A549 (cell line): ENCODE measurements around the gene VLDLR. TPM values are rescaled to one million over a fixed set of nuclear protein-coding genes. Genes with fewer than 3 reads are reported as not detected.

Experiments used
- ATAC-seq, 2 experiments: fragments of 200-7000 bp in 1 of 2; fragments of >200 bp in 1 of 2; cut with Nextera tagmentation in 1 of 2; cut with Tn5 transposase in 1 of 2; 3 replicates each; pipeline versions ENCODE4 v1.8.0 to v1.9.1; 2018 to 2020; ENCODE audit warnings: mild to moderate bottlenecking in 1 of 2, moderate library complexity in 1 of 2
- CTCF ChIA-PET: fragments of 300-600 bp; sonication (Branson Sonifier 250); formaldehyde crosslinking; extraction: SDS; loops from one replicate; lab custom pipeline; 2021; ENCODE audit warnings: antibody characterized with exemption, inconsistent platforms; lab: Yijun Ruan, JAX
- POLR2A ChIA-PET: fragments of 350-600 bp; formaldehyde crosslinking; extraction: SDS; loops from one replicate; lab custom pipeline; 2021; ENCODE audit warnings: antibody characterized with exemption, inconsistent platforms; lab: Yijun Ruan, JAX
- DNase-seq, 2 experiments: peaks; one replicate each; pipeline versions ENCODE4 v3.0.0 to v3.0.0-alpha.2; 2011 to 2016; ENCODE audit warnings: low read depth in 1 of 2, low spot score in 1 of 2
- FAIRE-seq: peaks from 2 replicates; lab custom pipeline; 2011; peaks lifted over from hg19 to GRCh38; lab: Jason Lieb, UNC
- H3K27ac ChIP-seq, 2 experiments: fragments of >200 bp; sonication (Bioruptor Twin); formaldehyde crosslinking; 3 replicates each; pipeline ENCODE4 v1.5.1; 2016 to 2017
- H3K4me1 ChIP-seq: fragments of >200 bp; sonication (Bioruptor Twin); formaldehyde crosslinking; 3 replicates; pipeline ENCODE4 v1.6.1; 2016
- H3K4me2 ChIP-seq: fragments of >200 bp; sonication (Bioruptor Twin); formaldehyde crosslinking; 3 replicates; pipeline ENCODE4 v1.6.1; 2016
- H3K4me3 ChIP-seq: fragments of >200 bp; sonication (Bioruptor Twin); formaldehyde crosslinking; 3 replicates; pipeline ENCODE4 v1.5.1; 2016
- H3K9me3 ChIP-seq: fragments of >200 bp; sonication (Bioruptor Twin); formaldehyde crosslinking; 3 replicates; pipeline ENCODE4 v1.6.1; 2016
- BHLHE40 ChIP-seq: IDR thresholded peaks from 2 replicates; pipeline ENCODE4 v1.6.1; 2012; ENCODE audit warnings: low read depth, low read length, inconsistent platforms
- E2F6 ChIP-seq: IDR thresholded peaks from 2 replicates; pipeline ENCODE4 v1.6.1; 2012; ENCODE audit warnings: low read depth, borderline replicate concordance
- EHF ChIP-seq: fragments of 250-450 bp; sonication (Bioruptor Pico); IDR thresholded peaks from 2 replicates; pipeline ENCODE4 v1.5.0; 2020; ENCODE audit warnings: mild to moderate bottlenecking
- EHMT2 ChIP-seq: fragments of 200-600 bp; sonication (generic); IDR thresholded peaks from 2 replicates; pipeline ENCODE4 v1.6.1; 2016; ENCODE audit warnings: antibody characterized with exemption, low read depth, mild to moderate bottlenecking, moderate library complexity
- FOSB ChIP-seq: fragments of 250-450 bp; sonication (Bioruptor Pico); IDR thresholded peaks from 2 replicates; pipeline ENCODE4 v1.5.0; 2020; ENCODE audit warnings: mild to moderate bottlenecking, moderate library complexity
- FOSL2 ChIP-seq, 2 experiments: fragments of 450-650 bp in 1 of 2; fragments of >200 bp in 1 of 2; sonication (Bioruptor Twin) in 1 of 2; formaldehyde crosslinking; IDR thresholded peaks; 2 replicates each; pipeline versions ENCODE4 v1.5.0 to v1.6.1; 2016 to 2020; ENCODE audit warnings: mild to moderate bottlenecking in 1 of 2, moderate library complexity in 1 of 2
- FOXS1 ChIP-seq: fragments of 250-450 bp; sonication (Bioruptor Pico); IDR thresholded peaks from 2 replicates; pipeline ENCODE4 v1.5.0; 2020; ENCODE audit warnings: mild to moderate bottlenecking, moderate library complexity
- GATA3 ChIP-seq: IDR thresholded peaks from 2 replicates; pipeline ENCODE4 v1.6.1; 2012; ENCODE audit warnings: borderline replicate concordance
- HDAC2 ChIP-seq: fragments of 200-600 bp; sonication (generic); IDR thresholded peaks from 2 replicates; pipeline ENCODE4 v1.6.1; 2016
- HEYL ChIP-seq: fragments of 250-450 bp; sonication (Bioruptor Pico); IDR thresholded peaks from 2 replicates; pipeline ENCODE4 v1.8.0; 2021; ENCODE audit warnings: mild to moderate bottlenecking, moderate library complexity
- HOXB13 ChIP-seq: fragments of 250-450 bp; sonication (Bioruptor Pico); IDR thresholded peaks from 2 replicates; pipeline ENCODE4 v1.5.0; 2020; ENCODE audit warnings: low read depth, mild to moderate bottlenecking, moderate library complexity
- JUNB ChIP-seq: fragments of >200 bp; sonication (Bioruptor Twin); formaldehyde crosslinking; IDR thresholded peaks from 2 replicates; pipeline ENCODE4 v1.6.1; 2016
- KDM1A ChIP-seq: fragments of 200-600 bp; sonication (generic); IDR thresholded peaks from 2 replicates; pipeline ENCODE4 v1.6.1; 2016; ENCODE audit warnings: low read depth, mild to moderate bottlenecking
- KDM5A ChIP-seq: fragments of 200-600 bp; sonication (generic); IDR thresholded peaks from 2 replicates; pipeline ENCODE4 v1.6.1; 2016; ENCODE audit warnings: antibody characterized with exemption, mild to moderate bottlenecking
- MAX ChIP-seq: IDR thresholded peaks from 2 replicates; pipeline ENCODE4 v1.6.1; 2012
- MYC ChIP-seq: IDR thresholded peaks from 2 replicates; pipeline ENCODE4 v1.6.1; 2012; ENCODE audit warnings: mild to moderate bottlenecking, inconsistent platforms, low read length, improper control_type of control experiment, borderline replicate concordance
- NFE2L2 ChIP-seq: fragments of 150-350 bp; conservative IDR thresholded peaks from 2 replicates; pipeline ENCODE4 v1.6.1; 2014; ENCODE audit warnings: low read length
- NPAS2 ChIP-seq: fragments of 250-450 bp; sonication (Bioruptor Pico); IDR thresholded peaks from 2 replicates; pipeline ENCODE4 v1.8.0; 2022; ENCODE audit warnings: mild to moderate bottlenecking, moderate library complexity, borderline replicate concordance
- NR3C1 ChIP-seq: fragments of >200 bp; sonication (Bioruptor Twin); formaldehyde crosslinking; IDR thresholded peaks from 3 replicates; pipeline ENCODE4 v1.6.1; 2017
- POLR2A ChIP-seq: IDR thresholded peaks from 2 replicates; pipeline ENCODE4 v1.6.1; 2012; ENCODE audit warnings: mild to moderate bottlenecking, low read length
- RARB ChIP-seq: fragments of 250-450 bp; sonication (Bioruptor Pico); IDR thresholded peaks from 2 replicates; pipeline ENCODE4 v1.8.0; 2021; ENCODE audit warnings: mild to moderate bottlenecking, moderate library complexity
- RFX5 ChIP-seq: fragments of 450-650 bp; IDR thresholded peaks from 2 replicates; pipeline ENCODE4 v1.7.1; 2014; ENCODE audit warnings: antibody characterized with exemption, mild to moderate bottlenecking, moderate library complexity
- RNF2 ChIP-seq: fragments of 200-600 bp; sonication (generic); IDR thresholded peaks from 2 replicates; pipeline ENCODE4 v1.6.1; 2016; ENCODE audit warnings: low read depth, mild to moderate bottlenecking, antibody characterized with exemption, moderate library complexity, borderline replicate concordance
- SMC3 ChIP-seq: fragments of >200 bp; sonication (Bioruptor Twin); formaldehyde crosslinking; IDR thresholded peaks from 3 replicates; pipeline ENCODE4 v1.6.1; 2018; ENCODE audit warnings: inconsistent platforms
- SREBF2 ChIP-seq: fragments of 450-650 bp; IDR thresholded peaks from 2 replicates; pipeline ENCODE4 v1.6.1; 2014; ENCODE audit warnings: mild to moderate bottlenecking, moderate library complexity
- TP53 ChIP-seq: fragments of 250-450 bp; sonication (Bioruptor Pico); IDR thresholded peaks from 2 replicates; pipeline ENCODE4 v1.5.0; 2021; ENCODE audit warnings: mild to moderate bottlenecking, moderate library complexity
- ZC3H11A ChIP-seq: fragments of 450-650 bp; IDR thresholded peaks from 2 replicates; pipeline ENCODE4 v1.6.1; 2014; ENCODE audit warnings: antibody characterized with exemption, mild to moderate bottlenecking
- ZNF302 ChIP-seq: fragments of 250-450 bp; sonication (Bioruptor Pico); IDR thresholded peaks from 2 replicates; pipeline ENCODE4 v1.9.0; 2021; ENCODE audit warnings: inconsistent platforms, mild to moderate bottlenecking, moderate library complexity
- WGBS: methylation state at CpG from one replicate; pipeline ENCODE4 v1.1.6; 2017; ENCODE audit errors: missing lambda C conversion rate; 5-methylcytosine and 5-hydroxymethylcytosine counted together
- polyA plus RNA-seq, 4 experiments: library from polyadenylated mRNA; depleted of rRNA in 3 of 4; stranded (reverse); fragments of >200 nt; fragmentation: RNase III in 1 of 4; extraction: RNeasy Plus Mini Kit Qiagen cat#74134 plus additional on column Dnase treatment in 1 of 4; gene quantifications; 2 replicates in 3 of 4; 3 replicates in 1 of 4; pipeline ENCODE4 v1.2.3, GENCODE V29; 2011 to 2017
- TF ChIP-seq, protein P1 (sequence below): fragments of >200 bp; sonication (Bioruptor Twin); formaldehyde crosslinking; IDR thresholded peaks from 3 replicates; pipeline ENCODE4 v1.6.1; 2016
- TF ChIP-seq, protein P2 (sequence below): fragments of >200 bp; sonication (Bioruptor Twin); formaldehyde crosslinking; IDR thresholded peaks from 2 replicates; pipeline ENCODE4 v1.6.1; 2016
- TF ChIP-seq, protein P3 (sequence below): fragments of 150-350 bp; IDR thresholded peaks from 2 replicates; pipeline ENCODE4 v1.6.1; 2014; ENCODE audit warnings: low read depth, mild to moderate bottlenecking, low read length

VLDLR gene
- polyA plus RNA-seq, 2 of the 4 experiments (the other 2 are of a cell fraction) = 27.9 to 49.0 TPM

GRCh38 chr9:2608276-2608675, 13.3 kb upstream of the VLDLR start:
- TF ChIP-seq KDM5A (no peak), RNF2 (no peak), RFX5 (no peak), ZC3H11A (no peak), KDM1A (no peak), SMC3 (no peak), EHMT2 (no peak), NR3C1 (no peak), GATA3 (no peak), POLR2A (no peak), NFE2L2 (no peak), RARB (CRISPR knock-in tag) (no peak), JUNB (no peak), FOXS1 (CRISPR knock-in tag) (no peak), TP53 (CRISPR knock-in tag) (no peak), E2F6 (no peak), BHLHE40 (no peak)
- TF ChIP-seq, protein P1, sequence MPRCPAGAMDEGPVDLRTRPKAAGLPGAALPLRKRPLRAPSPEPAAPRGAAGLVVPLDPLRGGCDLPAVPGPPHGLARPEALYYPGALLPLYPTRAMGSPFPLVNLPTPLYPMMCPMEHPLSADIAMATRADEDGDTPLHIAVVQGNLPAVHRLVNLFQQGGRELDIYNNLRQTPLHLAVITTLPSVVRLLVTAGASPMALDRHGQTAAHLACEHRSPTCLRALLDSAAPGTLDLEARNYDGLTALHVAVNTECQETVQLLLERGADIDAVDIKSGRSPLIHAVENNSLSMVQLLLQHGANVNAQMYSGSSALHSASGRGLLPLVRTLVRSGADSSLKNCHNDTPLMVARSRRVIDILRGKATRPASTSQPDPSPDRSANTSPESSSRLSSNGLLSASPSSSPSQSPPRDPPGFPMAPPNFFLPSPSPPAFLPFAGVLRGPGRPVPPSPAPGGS = no peak
- TF ChIP-seq, protein P2, sequence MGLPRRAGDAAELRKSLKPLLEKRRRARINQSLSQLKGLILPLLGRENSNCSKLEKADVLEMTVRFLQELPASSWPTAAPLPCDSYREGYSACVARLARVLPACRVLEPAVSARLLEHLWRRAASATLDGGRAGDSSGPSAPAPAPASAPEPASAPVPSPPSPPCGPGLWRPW = no peak
- TF ChIP-seq, protein P3, sequence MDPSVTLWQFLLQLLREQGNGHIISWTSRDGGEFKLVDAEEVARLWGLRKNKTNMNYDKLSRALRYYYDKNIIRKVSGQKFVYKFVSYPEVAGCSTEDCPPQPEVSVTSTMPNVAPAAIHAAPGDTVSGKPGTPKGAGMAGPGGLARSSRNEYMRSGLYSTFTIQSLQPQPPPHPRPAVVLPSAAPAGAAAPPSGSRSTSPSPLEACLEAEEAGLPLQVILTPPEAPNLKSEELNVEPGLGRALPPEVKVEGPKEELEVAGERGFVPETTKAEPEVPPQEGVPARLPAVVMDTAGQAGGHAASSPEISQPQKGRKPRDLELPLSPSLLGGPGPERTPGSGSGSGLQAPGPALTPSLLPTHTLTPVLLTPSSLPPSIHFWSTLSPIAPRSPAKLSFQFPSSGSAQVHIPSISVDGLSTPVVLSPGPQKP = no peak
- Histone ChIP-seq H3K4me1 (peaks cover 13% of the 10 kb centered on the region; the same call in 2 of the 3 replicates), H3K4me2 (no peak overlapping the region), H3K4me3 (no peak overlapping the region), H3K27ac (no peak overlapping the region), H3K9me3 (no peaks in the 10 kb centered on the region)
- DNase-seq (no peak), FAIRE-seq (no peak), ATAC-seq (no peak)
- CTCF ChIA-PET = no interaction called here
- POLR2A ChIA-PET = no interaction called here
- 43% methylated on average over 2 of the region's 2 CpGs for WGBS

DNA sequence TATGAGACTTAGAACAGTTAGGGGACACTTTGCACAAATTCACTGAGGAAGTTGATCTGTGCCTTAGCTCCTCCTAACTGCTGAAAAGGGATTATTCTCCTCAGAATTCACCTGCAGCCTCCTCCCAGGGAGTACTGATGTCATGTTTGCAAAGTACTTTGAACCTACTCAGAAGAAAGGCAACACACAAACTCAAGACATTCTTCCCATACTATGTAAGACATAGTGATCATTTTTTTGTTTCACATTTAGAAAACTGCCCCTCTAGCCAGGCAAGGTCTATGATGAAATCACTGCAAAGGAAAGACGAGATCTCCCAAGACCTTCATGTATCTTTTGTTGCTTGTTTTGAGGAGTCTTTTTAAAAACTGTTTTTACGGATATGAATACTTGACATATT, 10.6 kb upstream of the VLDLR start:
- Histone ChIP-seq H3K4me2 (peak overlapping the region; percentile 13; the same call in 1 of the 3 replicates), H3K4me3 (no peak overlapping the region), H3K27ac (no peak overlapping the region), H3K4me1 (peaks cover 6% of the 10 kb centered on the region; the same call in 1 of the 3 replicates), H3K9me3 (no peaks in the 10 kb centered on the region)
- DNase-seq = peak in 1 of 2 experiments; percentile 6
- 57% methylated on average over 2 of the region's 2 CpGs for WGBS
- ATAC-seq = no peak; a peak in 1 of 6 replicates
- FAIRE-seq = peak; percentile 59
- CTCF ChIA-PET = interaction anchor here (0.6 kb wide), 1 partner anchor 10 kb away, joined by 3 read pairs; no protein-coding TSS in a partner anchor
- POLR2A ChIA-PET = no interaction called here
- TF ChIP-seq RARB (CRISPR knock-in tag) (no peak), MAX (no peak), EHF (CRISPR knock-in tag) (no peak), FOXS1 (CRISPR knock-in tag) (no peak), KDM1A (no peak), HDAC2 (no peak), RNF2 (no peak), HEYL (CRISPR knock-in tag) (no peak), ZNF302 (CRISPR knock-in tag) (no peak), KDM5A (no peak), MYC (no peak), FOSL2 (IDR thresholded peaks at IDR 0.05) (no peak), FOSL2 (CRISPR knock-in tag; IDR thresholded peaks at IDR 0.05) (no peak), FOSB (CRISPR knock-in tag) (no peak), SREBF2 (no peak), NPAS2 (CRISPR knock-in tag) (no peak), NFE2L2 (no peak), EHMT2 (no peak), HOXB13 (CRISPR knock-in tag) (no peak), E2F6 (no peak)
- TF ChIP-seq, protein P1 = no peak
